Measurements from ENCODE around the gene OR1N1.

DNA sequence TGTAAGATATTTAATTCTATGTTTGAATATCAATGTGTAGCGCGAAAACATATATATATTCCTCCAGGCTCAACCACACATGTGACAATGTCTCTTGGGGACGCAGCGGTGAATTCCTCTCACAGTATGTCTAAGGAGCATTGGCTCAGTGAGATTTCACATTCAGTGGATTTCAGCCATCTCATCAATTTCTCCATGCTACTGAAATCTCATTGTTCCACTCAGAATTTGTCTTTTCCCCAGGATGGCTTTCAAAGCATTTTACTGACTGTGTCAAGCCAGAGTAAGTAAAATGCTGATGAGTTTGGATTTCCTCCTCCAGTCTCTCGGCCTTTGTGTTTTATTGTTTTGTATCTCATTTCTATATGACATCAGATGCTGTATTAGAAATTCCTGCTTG, 48.0 kb downstream of the OR1N1 start:
- TF ChIP-seq CTCF (IDR thresholded peaks at IDR 0.05) (no peak), POLR2A (IDR thresholded peaks at IDR 0.05) (no peak)
